ENCODE measurements around the gene CCDC60.
"Not testable (repeated sequence)": the region's sequence is repeated elsewhere in the genome, so short reads cannot be mapped to it uniquely, and the experiment has no call there.

CCDC60 gene

DNA sequence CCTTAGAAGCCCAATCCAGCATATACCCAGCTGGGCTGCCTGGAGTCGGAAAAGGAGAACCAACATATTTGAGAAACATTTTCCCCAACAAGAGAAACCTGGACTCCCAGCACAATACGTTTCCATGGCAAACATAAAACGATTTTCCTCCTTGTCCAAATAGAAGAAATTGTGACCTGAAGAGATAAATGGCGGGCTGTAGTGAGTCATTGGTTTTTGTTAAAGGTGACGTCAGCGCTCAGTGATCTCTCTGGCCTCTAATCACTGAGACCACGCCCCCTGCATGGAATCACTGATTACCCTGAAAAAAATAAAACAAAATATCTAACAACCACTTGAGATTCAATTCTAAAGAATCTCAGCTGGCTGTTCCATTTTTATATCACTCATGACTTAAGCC is 6.0 kb downstream of the CCDC60 start:
- DNase-seq = no peak

GRCh38 chr12:119341020-119341419 is 6.5 kb downstream of the CCDC60 start:
- DNase-seq = no peak

DNA sequence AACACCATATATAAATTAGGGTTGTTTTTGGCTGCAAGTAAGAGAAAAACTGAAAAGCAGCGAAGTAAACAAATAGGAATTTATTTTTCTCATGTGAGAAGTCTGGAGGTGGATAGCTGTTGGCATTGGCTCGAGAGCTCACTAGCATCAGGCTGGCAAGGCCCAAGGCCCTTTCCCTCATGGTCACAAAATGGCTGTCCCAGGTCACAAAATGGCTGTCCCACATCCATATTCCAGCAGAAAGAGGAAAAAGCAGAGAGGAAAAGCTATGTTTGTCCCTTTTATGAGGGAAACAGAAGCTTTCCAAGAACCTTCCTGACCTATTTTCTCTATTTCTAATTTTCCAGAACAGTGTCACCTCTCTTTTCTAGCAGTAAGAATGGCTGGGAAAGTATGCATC is 7.5 kb downstream of the CCDC60 start:
- no peak for DNase-seq

DNA sequence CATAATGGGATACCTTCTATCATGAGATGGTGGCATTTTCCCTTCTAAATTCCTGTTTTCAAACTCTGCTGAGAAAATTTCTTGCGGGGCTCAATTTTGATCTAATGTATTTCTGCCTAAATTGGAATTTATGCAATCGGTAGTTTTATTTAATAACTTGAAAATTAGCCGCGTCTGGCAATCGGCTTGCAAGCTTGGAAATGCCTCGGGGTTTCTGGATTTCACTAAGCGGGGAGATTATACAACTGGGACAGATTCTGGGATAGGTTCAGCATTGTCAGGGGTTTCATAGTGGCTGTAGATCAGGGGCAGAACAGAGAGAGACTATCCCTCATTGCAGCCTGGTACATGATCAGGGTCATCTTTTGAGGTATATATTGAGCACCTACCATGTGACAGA is 8.6 kb downstream of the CCDC60 start:
- DNase-seq = no peak

- no peak for DNase-seq
Measured at GRCh38 chr12:119354172-119354571, 19.6 kb downstream of the CCDC60 start.

DNA sequence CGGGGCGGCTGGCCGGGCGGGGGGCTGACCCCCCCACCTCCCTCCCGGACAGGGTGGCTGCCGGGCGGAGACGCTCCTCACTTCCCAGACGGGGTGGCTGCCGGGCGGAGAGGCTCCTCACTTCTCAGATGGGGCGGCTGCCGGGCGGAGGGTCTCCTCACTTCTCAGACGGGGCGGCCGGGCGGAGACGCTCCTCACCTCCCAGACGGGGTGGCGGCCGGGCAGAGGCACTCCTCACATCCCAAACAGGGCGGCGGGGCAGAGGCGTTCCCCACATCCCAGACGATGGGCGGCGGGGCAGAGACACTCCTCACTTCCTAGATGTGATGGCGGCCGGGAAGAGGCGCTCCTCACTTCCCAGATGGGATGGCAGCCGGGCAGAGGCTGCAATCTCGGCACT is 25.8 kb downstream of the CCDC60 start:
- DNase-seq = not testable (repeated sequence)

DNA sequence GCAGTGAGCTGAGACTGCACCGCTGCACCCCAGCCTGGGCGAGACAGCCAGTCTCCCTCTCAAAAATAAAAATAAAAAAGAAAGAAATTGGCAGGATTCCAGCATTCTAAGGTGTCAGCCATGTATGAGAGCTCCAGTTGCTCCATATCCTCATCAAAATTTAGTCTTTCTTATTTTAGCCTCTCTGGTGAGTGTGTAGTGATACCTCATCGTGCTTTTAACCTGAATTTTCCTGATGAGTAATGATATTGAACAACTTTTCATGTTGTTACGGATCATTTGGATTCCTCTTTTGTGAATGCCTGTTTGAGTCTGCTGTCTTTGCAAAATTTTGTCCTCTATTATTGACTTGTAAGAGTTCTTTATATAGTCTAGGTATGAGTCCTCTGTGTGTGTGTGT is 28.5 kb downstream of the CCDC60 start:
- no peak for DNase-seq

- DNase-seq = no peak
Measured at GRCh38 chr12:119363490-119363889, 29.0 kb downstream of the CCDC60 start.

GRCh38 chr12:119365451-119365850 is 30.9 kb downstream of the CCDC60 start:
- no peak for DNase-seq

- DNase-seq = no peak
Measured at GRCh38 chr12:119366007-119366406, 31.5 kb downstream of the CCDC60 start.

- no peak for DNase-seq
Measured at GRCh38 chr12:119369161-119369560, 34.6 kb downstream of the CCDC60 start.

GRCh38 chr12:119369907-119370546 is 35.5 kb downstream of the CCDC60 start:
- no peak for DNase-seq

GRCh38 chr12:119372540-119372939 is 38.0 kb downstream of the CCDC60 start:
- peak in 1 of 4 experiments; percentile 10 for DNase-seq

GRCh38 chr12:119373001-119373400 is 38.5 kb downstream of the CCDC60 start:
- DNase-seq = no peak

- no peak for DNase-seq
Measured at GRCh38 chr12:119373666-119374065, 39.1 kb downstream of the CCDC60 start.

DNA sequence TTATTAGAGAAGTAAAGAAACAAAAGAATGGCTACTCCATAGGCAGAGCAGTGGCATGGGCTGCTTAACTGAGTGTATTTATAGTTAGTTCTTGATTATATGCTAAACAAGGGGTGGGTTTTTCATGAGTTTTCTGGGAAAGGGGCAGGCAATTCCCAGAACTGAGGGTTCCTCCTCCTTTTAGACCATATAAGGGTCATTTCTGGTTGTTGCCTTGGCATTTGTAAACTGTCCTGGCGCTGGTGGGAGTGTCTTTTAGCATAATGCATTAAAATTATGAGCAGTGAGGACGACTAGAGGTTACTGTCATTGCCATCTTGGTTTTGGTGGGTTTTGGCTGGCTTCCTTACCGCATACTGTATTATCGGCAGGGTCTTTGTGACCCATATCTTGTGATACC is 40.1 kb downstream of the CCDC60 start:
- DNase-seq = no peak

DNA sequence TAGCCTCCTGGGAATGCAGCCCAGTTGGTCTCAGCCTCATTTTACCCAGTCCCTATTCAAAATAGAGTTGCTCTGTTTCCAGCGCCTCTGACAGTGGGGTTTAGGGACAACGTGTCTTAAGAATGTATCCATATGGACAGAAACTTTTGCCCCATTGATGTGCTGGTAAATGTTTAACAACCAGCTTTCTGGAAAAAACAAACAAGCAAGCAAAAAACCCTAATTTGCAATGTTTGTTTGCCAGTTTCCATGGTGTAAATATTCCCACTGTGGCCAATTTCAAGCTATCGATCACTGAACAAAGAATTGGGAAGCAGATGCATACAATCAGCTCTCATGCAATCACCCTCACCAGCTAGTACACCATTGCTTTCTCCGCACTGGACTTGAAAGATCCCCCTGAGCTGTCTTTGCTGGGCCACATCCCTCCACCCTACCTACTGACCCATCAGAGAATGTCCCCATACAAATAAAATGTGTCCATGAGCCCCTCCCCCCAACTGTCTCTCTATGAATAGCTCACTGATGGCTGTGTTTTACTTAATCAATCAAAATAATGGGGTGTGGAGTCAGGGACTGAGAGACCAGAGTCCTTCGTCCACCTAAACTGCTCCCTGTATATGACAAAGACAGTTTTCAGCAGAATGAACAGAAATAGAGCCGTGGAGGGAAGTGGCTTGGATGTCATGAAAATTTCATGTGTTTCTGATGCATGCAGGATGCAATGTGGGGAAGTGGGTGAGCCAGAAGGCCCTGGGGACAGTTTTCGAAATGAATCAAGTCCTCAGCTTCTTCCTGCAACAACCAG is 40.8 kb downstream of the CCDC60 start:
- DNase-seq = peak; percentile 59 to 84 (median 69)

DNA sequence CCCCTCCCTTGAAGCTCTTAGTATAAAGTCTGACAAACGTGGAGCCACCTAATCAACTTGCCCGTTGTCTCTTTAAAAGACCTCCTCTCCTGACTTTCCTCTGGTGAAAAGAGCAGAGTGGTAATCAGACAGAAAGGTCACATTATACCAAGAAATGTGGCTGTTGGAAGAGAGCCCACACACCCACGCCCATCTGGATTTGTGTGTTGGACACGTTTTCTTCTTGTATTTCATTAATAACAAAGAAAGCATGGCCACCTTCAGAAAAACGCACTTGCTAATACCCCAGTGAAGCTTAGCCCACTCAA is 41.3 kb downstream of the CCDC60 start:
- no peak for DNase-seq

- DNase-seq = no peak
Measured at GRCh38 chr12:119378903-119379302, 44.4 kb downstream of the CCDC60 start.

DNA sequence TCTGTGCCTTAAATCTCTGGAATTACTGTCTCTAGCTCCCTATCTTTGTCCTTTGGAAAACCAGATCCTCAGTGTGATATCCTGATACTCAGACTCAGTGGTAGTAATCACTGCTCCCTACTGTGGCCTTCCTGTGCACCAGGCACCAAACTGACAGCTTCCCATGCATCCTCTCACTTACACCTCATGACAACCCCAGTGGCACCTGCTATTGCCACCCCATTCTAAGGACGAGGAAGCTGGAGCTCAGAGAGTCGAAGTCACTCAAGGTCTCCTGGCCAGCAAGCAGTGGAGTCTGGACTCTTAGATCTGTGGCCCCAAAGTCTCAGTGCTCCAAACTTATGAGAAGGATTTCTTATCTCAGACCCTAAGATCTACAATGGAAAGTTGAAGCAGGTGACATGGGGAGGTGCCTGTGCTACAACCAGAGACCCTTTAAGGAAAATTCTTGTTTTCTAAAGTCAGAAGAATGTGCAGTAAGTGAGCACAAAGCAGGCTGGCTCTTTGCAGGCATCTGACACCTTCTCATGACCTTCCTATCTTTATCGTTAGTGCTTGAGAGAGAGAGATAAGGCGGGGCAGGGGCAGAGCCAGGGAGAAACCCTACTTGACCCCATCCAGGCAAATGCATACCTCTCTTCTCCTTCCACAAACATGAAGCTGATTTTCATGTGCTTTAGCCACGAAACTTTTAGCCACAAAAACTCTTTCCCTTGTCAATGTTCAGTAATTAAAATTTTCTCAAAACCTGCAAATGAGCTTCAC is 47.1 kb downstream of the CCDC60 start:
- DNase-seq = no peak

DNA sequence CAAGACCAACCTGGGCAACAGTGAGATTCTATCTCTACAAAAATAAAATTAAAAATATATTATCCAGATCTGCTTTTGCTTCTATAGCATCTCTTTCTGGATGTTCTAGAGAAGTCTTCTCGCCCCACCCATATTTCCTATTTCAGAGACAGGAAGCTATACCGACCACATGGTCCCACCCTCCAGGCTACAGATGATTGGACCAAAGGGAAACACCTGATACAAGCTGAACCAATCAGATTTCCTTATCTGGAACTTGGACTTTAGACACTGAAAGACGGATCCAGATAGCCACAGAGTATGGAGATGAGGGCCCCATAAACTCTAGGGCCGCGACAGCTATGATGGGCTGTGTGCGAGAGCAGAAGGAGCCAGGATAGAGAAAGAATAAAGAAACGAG is 48.7 kb downstream of the CCDC60 start:
- no peak for DNase-seq

- DNase-seq = no peak
Measured at GRCh38 chr12:119384340-119384739, 49.8 kb downstream of the CCDC60 start.

- no peak for DNase-seq
Measured at GRCh38 chr12:119385659-119386058, 51.1 kb downstream of the CCDC60 start.

DNA sequence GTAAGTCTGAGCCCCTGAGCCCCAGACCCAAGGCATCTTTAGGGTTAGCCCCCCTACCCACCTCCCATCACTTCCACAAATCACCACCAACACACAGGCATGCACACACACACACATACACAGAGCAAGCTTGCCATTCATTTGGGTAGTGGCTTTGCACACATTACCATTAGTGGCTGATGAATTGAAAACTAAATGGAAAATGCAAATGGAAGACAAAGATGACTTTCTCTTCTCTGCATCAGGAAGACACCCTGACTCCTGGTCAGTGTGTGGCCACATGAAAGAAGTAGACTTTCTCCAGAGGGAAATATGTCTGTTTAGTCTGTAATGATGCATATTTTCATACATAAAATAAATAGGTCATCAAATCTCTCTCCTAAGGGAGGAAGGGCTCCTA is 55.2 kb downstream of the CCDC60 start:
- no peak for DNase-seq

Measured in suppressor macrophage (primary cell).